Brain microvascular endothelial cell (primary cell): ENCODE measurements around the gene R3HDM4.

ENCODE experiments used
- DNase-seq: peaks from one replicate; pipeline ENCODE4 v3.0.0-alpha.2; 2020
- H3K27ac ChIP-seq: fragments of 250-450 bp; sonication (Bioruptor Pico); 2 replicates; pipeline ENCODE4 v1.5.1; 2020; ENCODE audit warnings: mild to moderate bottlenecking, moderate library complexity
- H3K27me3 ChIP-seq: fragments of 250-450 bp; sonication (Bioruptor Pico); replicated peaks from 2 replicates; pipeline ENCODE4 v1.5.1; 2020; ENCODE audit warnings: mild to moderate bottlenecking
- H3K36me3 ChIP-seq: fragments of 250-450 bp; sonication (Bioruptor Pico); replicated peaks from 2 replicates; pipeline ENCODE4 v1.5.1; 2020; ENCODE audit warnings: mild to moderate bottlenecking
- H3K4me3 ChIP-seq: 2 replicates; pipeline ENCODE4 v1.5.1; 2011; ENCODE audit warnings: low read depth, mild to moderate bottlenecking, control low read depth, low read length, moderate library complexity
- in situ Hi-C: cut with HindIII; loops from 2 replicates; pipeline ENCODE4 v1.10.0; 2017; ENCODE audit warnings: low sequenced_read_pairs, low pct_ligation_motif_present
- TF ChIP-seq, protein P1 (sequence below): IDR thresholded peaks from 2 replicates; pipeline ENCODE4 v1.5.1; 2011; ENCODE audit warnings: low read depth, mild to moderate bottlenecking, moderate library complexity, low read length, control low read depth, inconsistent platforms; ENCODE audit errors: missing control alignments

Gene R3HDM4

DNA sequence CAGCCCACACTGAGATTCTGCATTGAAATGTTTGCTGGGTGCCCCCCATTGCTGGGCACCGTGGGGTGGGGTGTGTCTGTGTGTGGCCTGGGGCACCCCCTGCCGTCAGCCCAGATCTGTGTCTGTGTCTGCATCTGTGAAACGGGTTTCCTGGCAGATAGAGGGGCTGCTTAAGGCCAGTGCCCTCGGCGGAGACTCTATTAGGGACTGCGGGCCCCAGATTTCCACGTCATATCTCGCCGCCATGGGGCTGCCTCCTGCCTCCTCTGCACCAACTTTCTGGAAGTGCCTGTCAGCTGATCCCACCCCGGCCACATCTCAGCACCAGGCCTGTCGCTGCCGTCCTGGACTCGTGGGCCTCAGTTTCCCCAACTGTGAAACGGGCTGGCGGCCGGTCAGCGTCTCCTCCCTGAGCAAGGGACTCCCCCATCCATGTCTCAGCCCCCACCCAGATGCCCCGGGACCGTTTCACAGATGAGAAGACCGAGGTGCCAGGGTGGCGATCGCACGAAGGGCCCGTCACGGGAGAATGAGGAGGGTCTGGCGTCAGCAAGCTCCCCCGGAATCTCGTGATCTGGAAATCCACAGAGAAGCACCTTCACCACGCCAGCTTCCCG lies 34.2 kb upstream of the R3HDM4 start:
- Histone ChIP-seq H3K27me3 (no peaks in the 10 kb centered on the region), H3K4me3 (no peak overlapping the region), H3K36me3 (peaks cover 6% of the 10 kb centered on the region), H3K27ac (no peak overlapping the region)
- in situ Hi-C loops = no loop called here
- TF ChIP-seq, protein P1, sequence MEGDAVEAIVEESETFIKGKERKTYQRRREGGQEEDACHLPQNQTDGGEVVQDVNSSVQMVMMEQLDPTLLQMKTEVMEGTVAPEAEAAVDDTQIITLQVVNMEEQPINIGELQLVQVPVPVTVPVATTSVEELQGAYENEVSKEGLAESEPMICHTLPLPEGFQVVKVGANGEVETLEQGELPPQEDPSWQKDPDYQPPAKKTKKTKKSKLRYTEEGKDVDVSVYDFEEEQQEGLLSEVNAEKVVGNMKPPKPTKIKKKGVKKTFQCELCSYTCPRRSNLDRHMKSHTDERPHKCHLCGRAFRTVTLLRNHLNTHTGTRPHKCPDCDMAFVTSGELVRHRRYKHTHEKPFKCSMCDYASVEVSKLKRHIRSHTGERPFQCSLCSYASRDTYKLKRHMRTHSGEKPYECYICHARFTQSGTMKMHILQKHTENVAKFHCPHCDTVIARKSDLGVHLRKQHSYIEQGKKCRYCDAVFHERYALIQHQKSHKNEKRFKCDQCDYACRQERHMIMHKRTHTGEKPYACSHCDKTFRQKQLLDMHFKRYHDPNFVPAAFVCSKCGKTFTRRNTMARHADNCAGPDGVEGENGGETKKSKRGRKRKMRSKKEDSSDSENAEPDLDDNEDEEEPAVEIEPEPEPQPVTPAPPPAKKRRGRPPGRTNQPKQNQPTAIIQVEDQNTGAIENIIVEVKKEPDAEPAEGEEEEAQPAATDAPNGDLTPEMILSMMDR = no peak
- DNase-seq = no peak

DNA sequence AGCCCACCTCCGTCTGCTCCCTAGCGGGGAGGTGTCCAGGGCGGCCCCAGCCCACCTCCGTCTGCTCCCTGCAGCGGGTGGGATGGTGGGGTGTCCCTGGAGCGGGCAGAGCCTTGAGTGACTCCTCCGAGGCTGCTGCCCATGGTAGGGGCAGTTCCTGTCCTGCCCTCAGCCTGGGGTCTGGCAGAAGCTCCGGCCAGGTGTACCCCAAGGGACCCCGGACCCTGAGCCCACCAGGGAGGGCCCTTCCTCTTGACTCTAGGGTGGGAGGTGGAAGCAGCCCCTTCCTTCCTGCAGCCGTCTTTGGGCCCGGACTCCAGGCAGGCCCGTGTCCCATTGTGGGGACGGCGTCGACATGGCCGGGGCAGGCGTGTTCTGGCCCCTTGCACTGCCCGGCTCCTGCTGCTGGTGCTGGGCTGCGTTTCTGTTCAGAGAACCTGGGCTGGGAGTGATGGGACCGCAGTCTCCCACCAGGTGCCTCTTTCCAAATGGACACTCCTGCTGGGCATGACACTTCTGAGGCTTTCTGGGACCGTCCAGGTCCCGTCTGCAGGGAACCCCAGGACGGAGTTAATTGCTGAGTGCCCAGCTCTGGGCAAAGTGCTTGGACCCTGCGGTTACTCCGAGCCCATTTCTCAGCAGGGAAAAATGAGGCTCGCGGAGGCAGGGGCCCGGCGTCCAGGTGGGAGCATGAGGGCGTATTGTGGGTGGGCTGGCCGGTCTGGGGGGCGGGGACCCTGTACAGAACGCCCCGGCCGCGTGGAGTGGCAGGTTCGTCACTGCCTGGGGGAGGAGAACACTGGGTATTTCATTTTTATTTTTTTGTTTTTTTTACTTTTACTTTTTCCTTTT lies 32.6 kb upstream of the R3HDM4 start:
- in situ Hi-C loops = no loop called here
- Histone ChIP-seq H3K36me3 (peaks cover 6% of the 10 kb centered on the region), H3K27me3 (no peaks in the 10 kb centered on the region), H3K4me3 (no peak overlapping the region), H3K27ac (no peak overlapping the region)
- TF ChIP-seq, protein P1 = no peak
- DNase-seq = no peak

DNA sequence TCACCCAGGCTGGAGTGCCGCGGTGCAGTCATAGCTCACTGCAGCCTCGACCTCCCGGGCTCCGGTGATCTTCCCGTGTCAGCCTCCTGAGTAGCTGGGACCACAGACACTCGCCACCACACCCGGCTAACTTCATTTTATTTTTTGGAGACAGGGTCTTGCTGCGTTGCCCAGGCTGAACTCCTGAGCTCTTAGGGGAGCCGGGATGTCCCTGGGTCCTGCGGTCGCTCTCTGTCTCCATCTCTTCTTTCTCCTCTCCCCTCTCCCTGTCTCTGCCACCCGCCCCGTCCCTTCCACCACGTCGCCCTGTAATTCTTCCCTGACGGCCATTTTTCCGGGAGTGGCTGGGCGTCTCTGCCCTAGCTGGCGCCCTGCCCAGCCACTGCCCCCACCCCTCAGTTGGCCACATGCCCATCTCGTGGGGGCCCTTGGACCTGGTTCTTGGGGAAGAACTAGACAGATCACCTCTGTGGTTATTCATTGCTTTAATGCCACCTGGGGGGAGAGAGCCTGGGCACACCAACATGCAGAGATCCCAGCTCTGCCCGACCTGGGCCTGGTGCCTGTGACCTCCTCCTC lies 31.7 kb upstream of the R3HDM4 start:
- Histone ChIP-seq H3K36me3 (peaks cover 6% of the 10 kb centered on the region), H3K27me3 (no peaks in the 10 kb centered on the region), H3K4me3 (no peak overlapping the region), H3K27ac (no peak overlapping the region)
- no peak for DNase-seq
- in situ Hi-C loops = no loop called here
- TF ChIP-seq, protein P1 = no peak

DNA sequence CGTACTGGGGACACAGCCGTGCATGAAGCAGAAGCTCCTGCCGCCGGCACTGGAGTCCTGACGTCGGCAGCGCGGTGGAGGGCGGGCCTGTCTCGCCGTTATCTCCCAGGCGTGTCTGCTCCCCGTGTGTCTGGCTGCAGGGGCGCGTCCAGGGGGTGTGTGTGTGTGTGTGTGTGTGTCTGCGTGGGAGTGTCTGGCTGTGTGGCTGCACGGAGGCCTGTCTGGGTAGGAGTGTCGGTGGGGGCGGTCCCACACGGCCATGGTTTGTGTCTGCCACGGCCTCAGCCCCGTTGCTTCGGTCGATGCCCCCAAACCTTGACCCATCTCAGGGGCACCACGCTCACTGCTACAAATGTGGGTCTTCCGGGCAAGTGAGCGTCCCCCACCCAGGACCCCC lies 31.1 kb upstream of the R3HDM4 start:
- Histone ChIP-seq H3K27ac (no peak overlapping the region), H3K4me3 (no peak overlapping the region), H3K36me3 (peaks cover 11% of the 10 kb centered on the region), H3K27me3 (no peaks in the 10 kb centered on the region)
- TF ChIP-seq, protein P1 = no peak
- no peak for DNase-seq
- in situ Hi-C loops = no loop called here

DNA sequence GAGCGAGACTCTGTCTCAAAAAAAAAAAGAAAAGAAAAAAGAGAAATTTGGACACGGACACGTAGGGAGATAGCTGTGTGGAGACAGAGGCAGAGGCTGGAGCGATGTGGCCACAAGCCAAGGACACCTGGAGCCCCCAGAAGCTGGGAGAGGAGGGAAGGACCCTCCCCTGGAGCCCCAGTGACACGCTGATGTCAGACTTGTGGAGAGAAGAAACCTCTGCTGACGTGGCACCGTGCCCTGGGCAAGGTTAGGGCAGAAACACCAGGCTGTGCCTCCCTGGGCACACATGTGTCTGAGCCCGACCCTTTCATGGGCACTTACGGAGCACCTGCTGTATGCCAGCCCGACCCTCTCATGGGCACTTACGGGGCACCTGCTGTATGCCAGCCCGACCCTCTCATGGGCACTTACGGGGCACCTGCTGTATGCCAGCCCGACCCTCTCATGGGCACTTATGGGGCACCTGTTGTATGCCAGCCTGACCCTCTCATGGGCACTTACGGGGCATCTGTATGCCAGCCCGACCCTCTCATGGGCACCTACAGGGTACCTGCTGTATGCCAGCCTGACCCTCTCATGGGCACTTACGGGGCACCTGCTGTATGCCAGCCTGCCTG lies 30.6 kb upstream of the R3HDM4 start:
- Histone ChIP-seq H3K4me3 (no peak overlapping the region), H3K36me3 (peaks cover 12% of the 10 kb centered on the region), H3K27me3 (no peaks in the 10 kb centered on the region), H3K27ac (no peak overlapping the region)
- in situ Hi-C loops = no loop called here
- TF ChIP-seq, protein P1 = no peak
- DNase-seq = no peak
